Mesothelial cell of epicardium (in vitro differentiated cells): Measurements from ENCODE around the gene DPP4. TPM values are rescaled to one million over a fixed set of nuclear protein-coding genes. Genes with fewer than 3 reads are reported as not detected.

Source experiments
- DNase-seq, 2 experiments: peaks; one replicate each; pipeline ENCODE4 v3.0.0; 2021; ENCODE audit warnings: low spot score in 2 of 2; ENCODE audit not compliant: unreplicated experiment in 2 of 2
- H3K27ac Mint-ChIP-seq: 2 replicates; pipeline ENCODE4 v1.8.0; 2021; ENCODE audit warnings: mixed read lengths
- H3K27me3 Mint-ChIP-seq: 2 replicates; pipeline ENCODE4 v1.8.0; 2021; ENCODE audit warnings: low read depth, mixed read lengths
- H3K36me3 Mint-ChIP-seq: 2 replicates; pipeline ENCODE4 v1.8.0; 2021; ENCODE audit warnings: mixed read lengths
- H3K4me1 Mint-ChIP-seq: 2 replicates; pipeline ENCODE4 v1.8.0; 2021; ENCODE audit warnings: mixed read lengths
- H3K4me3 Mint-ChIP-seq: 2 replicates; pipeline ENCODE4 v1.8.0; 2021; ENCODE audit warnings: mild to moderate bottlenecking, moderate library complexity, mixed read lengths
- H3K9me3 Mint-ChIP-seq: 2 replicates; pipeline ENCODE4 v1.8.0; 2021; ENCODE audit warnings: mixed read lengths
- CTCF ChIP-seq: fragments of 200-600 bp; sonication (generic); IDR thresholded peaks from one replicate; pipeline ENCODE4 v1.5.0; 2021; ENCODE audit warnings: antibody characterized with exemption; ENCODE audit not compliant: unreplicated experiment
- total RNA-seq: library from RNA; stranded (reverse); gene quantifications from 3 replicates; pipeline ENCODE4 v1.2.1, GENCODE V29; 2021

DPP4 gene
- total RNA-seq, 1 donor from 2014 or later: 8.2 TPM

GRCh38 chr2:162022290-162022945 is 51.6 kb downstream of the DPP4 start:
- Mint-ChIP-seq H3K4me1 (peaks cover 23% of the 10 kb centered on the region), H3K4me3 (no peak overlapping the region), H3K27me3 (no peaks in the 10 kb centered on the region), H3K36me3 (no peaks in the 10 kb centered on the region), H3K27ac (no peak overlapping the region), H3K9me3 (no peaks in the 10 kb centered on the region)
- DNase-seq: no peak
- TF ChIP-seq CTCF: no peak

GRCh38 chr2:162021516-162022058 is 52.4 kb downstream of the DPP4 start:
- Mint-ChIP-seq H3K4me1 (peaks cover 20% of the 10 kb centered on the region), H3K36me3 (no peaks in the 10 kb centered on the region), H3K9me3 (no peaks in the 10 kb centered on the region), H3K4me3 (no peak overlapping the region), H3K27ac (no peak overlapping the region), H3K27me3 (no peaks in the 10 kb centered on the region)
- no peak for TF ChIP-seq CTCF
- no peak for DNase-seq

DNA sequence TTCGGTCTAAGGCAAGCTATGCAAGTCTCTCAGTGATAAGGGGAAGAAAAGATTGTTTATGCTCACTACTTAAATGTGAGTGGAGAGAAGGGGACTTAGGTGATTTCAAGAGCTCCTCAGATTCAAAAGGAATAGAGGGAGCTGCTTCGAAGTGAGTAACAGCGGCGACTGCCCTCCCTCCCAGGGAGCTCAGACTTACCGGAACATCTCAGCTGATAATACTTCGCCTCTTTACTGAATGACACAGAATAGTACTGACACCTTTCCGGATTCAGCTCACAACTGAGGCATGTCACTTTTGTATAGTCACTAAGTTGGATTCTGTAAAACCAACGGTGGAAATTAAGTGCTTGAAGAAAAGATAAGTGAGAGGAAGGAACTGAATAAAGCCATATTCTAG is 55.5 kb downstream of the DPP4 start:
- peaks cover 2% of the 10 kb centered on the region for H3K27me3 Mint-ChIP-seq
- H3K4me3 Mint-ChIP-seq: no peak overlapping the region
- no peak for TF ChIP-seq CTCF
- no peak for DNase-seq
- no peaks in the 10 kb centered on the region for H3K36me3 Mint-ChIP-seq
- peaks cover 11% of the 10 kb centered on the region for H3K4me1 Mint-ChIP-seq
- H3K27ac Mint-ChIP-seq: no peak overlapping the region
- no peaks in the 10 kb centered on the region for H3K9me3 Mint-ChIP-seq

DNA sequence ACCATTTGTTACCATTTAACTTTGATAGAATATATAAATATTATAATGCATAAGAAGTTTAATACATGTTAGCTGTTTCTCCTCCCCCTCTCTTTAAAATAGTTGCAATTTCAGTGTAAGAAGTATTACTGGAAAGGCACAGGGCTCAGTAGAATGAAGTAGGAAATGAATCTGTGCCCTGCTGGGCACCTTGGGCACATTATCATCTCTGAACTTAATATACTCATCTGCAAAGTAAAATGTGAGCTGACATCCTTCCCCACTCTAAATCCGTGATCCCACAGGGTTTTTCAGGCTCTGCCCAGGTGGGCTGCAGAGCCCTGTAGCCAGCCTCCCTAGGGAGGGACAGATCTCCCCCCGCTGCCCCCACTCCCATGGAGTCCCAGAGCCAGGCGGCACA is 56.8 kb downstream of the DPP4 start:
- Mint-ChIP-seq H3K4me1 (peaks cover 19% of the 10 kb centered on the region), H3K27ac (no peak overlapping the region), H3K9me3 (no peaks in the 10 kb centered on the region), H3K4me3 (no peak overlapping the region), H3K27me3 (peaks cover 2% of the 10 kb centered on the region), H3K36me3 (no peaks in the 10 kb centered on the region)
- no peak for DNase-seq
- TF ChIP-seq CTCF: no peak

- no peaks in the 10 kb centered on the region for H3K36me3 Mint-ChIP-seq
- peaks cover 20% of the 10 kb centered on the region for H3K4me1 Mint-ChIP-seq
- no peaks in the 10 kb centered on the region for H3K9me3 Mint-ChIP-seq
- DNase-seq: no peak
- H3K27me3 Mint-ChIP-seq: peaks cover 2% of the 10 kb centered on the region
- H3K4me3 Mint-ChIP-seq: no peak overlapping the region
- H3K27ac Mint-ChIP-seq: no peak overlapping the region
- no peak for TF ChIP-seq CTCF
These were observed 57.9 kb downstream of the DPP4 start for GRCh38 chr2:162016080-162016479.

DNA sequence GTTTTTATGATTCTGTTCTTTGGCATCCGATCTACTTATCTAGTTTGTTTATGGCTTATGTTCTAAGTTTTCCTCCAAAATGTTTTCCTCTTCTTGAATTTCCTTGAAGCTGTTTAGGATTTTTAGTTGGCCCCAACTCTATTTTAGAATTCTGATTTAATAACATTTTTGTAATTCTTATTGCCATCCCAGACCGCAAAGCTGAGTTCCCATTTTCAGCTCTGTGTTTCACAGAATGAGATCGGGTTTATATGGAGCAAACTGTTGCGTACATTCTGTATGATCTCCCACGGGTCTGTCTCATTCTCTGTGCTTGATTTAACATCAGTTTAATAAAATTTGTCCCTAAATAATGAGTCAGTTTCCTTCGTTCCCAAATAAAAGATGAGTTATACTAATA is 59.3 kb downstream of the DPP4 start:
- TF ChIP-seq CTCF: no peak
- Mint-ChIP-seq H3K4me1 (peaks cover 22% of the 10 kb centered on the region), H3K9me3 (no peaks in the 10 kb centered on the region), H3K27ac (no peak overlapping the region), H3K36me3 (no peaks in the 10 kb centered on the region), H3K27me3 (peaks cover 2% of the 10 kb centered on the region), H3K4me3 (no peak overlapping the region)
- DNase-seq: no peak
